GM10266 (cell line): ENCODE data around the gene ANKRD44.

Experiments used
- DNase-seq: peaks from one replicate; pipeline ENCODE4 v3.0.0; 2012; ENCODE audit errors: extremely low spot score
- CTCF ChIP-seq: IDR thresholded peaks from 2 replicates; pipeline ENCODE4 v1.5.1; 2012; ENCODE audit warnings: mild to moderate bottlenecking, low read depth; ENCODE audit not compliant: control insufficient read depth, insufficient read depth; ENCODE audit errors: missing control alignments

ANKRD44 gene

DNA sequence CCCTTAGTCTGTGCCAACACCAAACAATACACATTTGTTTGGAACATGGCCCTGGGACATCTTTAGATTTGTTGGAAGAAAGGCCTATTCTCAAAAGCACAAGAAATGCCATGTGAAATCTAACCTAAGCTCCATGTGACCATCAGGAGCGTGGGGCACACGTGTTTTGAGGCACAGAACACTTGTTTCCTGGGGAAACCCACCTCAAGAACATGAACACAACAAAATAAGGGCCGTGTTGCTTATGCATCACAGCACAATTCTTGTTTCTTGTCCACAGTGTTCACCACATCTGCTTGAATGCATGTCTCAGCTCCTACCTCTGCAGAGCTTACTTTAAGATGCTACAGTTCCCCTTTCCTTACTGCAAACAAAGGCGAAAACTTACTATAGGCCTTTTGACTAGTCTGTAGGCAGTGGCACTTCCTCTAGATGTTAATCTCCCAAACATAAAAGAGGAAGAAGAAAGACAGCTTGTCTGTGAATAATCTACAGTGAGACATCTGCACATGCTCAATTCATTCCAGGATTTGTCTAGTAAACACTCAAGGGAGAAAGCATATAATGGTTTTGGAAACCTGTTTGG is 165.0 kb downstream of the ANKRD44 start:
- no peak for TF ChIP-seq CTCF
- DNase-seq: no peak

DNA sequence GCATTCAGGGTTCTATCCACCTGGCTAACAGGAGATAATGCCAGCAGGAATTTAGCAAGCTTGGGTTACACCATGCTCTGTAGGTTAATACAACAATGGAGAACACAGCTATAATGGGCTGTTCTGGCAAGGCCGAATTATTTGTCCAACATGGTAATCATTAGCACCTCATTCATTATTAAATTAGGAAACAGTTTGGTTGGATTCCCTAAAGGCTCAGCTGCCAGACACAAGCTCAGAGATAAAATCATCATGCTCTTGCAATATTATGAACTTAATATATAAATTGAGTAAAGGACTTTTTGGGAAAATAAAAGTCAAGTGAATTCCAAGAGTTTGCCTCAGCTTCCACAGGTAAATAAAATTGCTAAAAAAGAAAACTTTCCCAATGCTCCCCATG is 166.4 kb downstream of the ANKRD44 start:
- no peak for TF ChIP-seq CTCF
- no peak for DNase-seq

DNA sequence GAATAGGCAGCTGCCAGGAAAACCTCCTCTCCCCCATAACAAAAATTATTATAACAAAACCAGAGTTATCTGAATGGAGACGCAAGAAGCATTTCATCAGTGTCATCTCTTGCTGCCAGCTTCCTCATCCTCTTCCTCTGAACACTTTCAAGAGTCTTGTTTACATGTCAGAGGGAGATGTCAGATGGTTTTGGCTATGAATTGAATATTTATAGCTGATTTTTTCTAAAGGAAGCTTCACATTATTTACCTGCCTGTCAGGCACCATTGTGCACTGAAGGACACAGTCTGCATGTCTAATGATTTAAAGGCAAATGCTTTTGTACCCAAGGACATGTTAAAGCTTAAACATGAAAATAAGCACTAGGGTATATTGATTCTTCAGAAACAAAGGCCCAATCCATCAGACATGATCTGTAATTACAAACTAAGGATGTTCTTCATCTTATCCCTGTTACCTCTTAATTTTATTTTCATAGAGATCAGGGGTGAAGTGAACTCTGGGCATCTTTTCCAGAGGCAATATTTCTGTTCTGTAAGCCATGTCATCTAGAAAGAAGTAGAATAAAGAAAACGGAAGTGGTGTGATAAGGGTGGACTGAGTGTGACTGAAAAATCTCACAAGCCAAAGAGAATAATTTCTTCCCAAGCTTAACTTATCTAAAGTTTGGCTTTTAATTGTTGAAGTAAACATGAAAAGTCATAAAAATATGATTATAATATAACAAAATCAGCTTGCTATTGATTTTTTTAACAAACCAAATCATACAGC is 168.7 kb downstream of the ANKRD44 start:
- TF ChIP-seq CTCF: no peak
- DNase-seq: no peak

GRCh38 chr2:197140045-197140444 is 170.5 kb downstream of the ANKRD44 start:
- no peak for DNase-seq
- TF ChIP-seq CTCF: no peak

DNA sequence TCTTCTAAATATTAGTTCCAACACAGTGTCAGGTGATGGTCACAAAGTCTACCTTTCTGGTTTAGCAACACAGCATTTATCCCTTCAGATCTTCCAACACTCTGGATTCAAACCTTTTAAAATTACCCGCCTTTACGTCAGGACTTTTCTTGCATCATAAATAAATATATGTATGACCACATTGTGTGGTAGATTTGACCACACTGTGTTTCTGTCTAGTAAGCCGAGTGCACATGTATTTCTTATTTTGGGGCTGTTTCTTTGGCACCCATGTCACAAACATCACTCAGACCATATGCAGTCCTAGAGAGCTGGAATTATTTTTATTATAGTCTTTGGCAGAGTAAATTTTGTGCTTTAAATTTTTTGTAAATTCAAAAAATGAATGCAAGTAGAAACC is 172.1 kb downstream of the ANKRD44 start:
- no peak for DNase-seq

DNA sequence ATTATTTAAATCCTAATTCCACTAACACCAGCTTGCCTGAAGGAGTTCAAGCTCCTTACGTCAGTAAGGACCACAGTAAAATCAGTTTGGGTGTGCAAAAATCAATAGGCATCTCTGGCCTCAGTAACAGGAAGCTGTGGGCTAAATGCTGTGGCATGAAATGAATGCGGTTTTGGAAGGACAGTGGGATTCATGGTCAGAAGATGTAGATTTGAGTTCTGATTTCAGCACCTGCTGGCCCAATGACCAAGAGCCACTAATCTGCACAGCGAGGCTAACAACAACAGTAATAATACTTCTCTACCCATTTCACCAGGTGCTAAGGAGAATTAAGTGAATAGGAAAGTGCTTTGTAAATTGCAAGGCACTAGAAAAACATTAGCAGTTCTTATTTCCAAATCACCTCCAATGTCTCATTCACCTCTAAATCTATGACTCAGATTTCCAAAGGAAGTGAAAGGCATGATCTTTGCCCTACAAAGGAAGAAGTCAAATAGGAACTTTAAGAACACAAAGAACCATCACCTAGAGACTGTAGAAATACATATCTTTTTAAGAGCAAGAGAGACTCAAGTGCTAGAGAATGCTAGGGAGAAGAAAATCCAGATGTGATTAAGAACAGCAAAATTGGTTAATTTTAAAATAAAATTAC is 172.6 kb downstream of the ANKRD44 start:
- DNase-seq: no peak
- TF ChIP-seq CTCF: no peak

More for the DNA sequence above, 172.1 kb downstream of the ANKRD44 start:
- no peak for TF ChIP-seq CTCF

- TF ChIP-seq CTCF: no peak
- DNase-seq: no peak
Observed at GRCh38 chr2:197137231-197137630, 173.3 kb downstream of the ANKRD44 start.
